OCI-LY7 (cell line): Measurements from ENCODE around the gene SCNN1B. TPM values are rescaled to one million over a fixed set of nuclear protein-coding genes. Genes with fewer than 3 reads are reported as not detected.

Experiments
- BruUV-seq: library from RNA; stranded (reverse); fragments of 400-500 nt; replicated peaks from 2 replicates; lab custom pipeline; 2021; lab: Mats Ljungman, UMichigan
- CTCF ChIA-PET: fragments of 300-600 bp; sonication (Branson Sonifier 250); formaldehyde crosslinking; loops from one replicate; lab custom pipeline; 2022; ENCODE audit warnings: antibody characterized with exemption; ENCODE audit not compliant: unreplicated experiment; lab: Charles Lee
- POLR2A ChIA-PET: fragments of 300-600 bp; sonication (Branson Sonifier 250); formaldehyde crosslinking; loops from one replicate; lab custom pipeline; 2022; ENCODE audit warnings: antibody characterized with exemption; lab: Charles Lee
- DNase-seq: peaks from one replicate; pipeline ENCODE4 v3.0.0-alpha.2; 2015; ENCODE audit warnings: low spot score
- H2AFZ ChIP-seq: fragments of 200-600 bp; sonication (generic), shearing (Covaris generic); 2 replicates; pipeline ENCODE4 v1.6.1; 2014; ENCODE audit warnings: mild to moderate bottlenecking, antibody characterized with exemption, low read length, moderate library complexity
- H3K27ac ChIP-seq: fragments of 200-600 bp; sonication (generic); 2 replicates; pipeline ENCODE4 v1.5.1; 2014; ENCODE audit warnings: mixed run types, low read depth, mild to moderate bottlenecking, moderate library complexity, low read length, inconsistent platforms; ENCODE audit not compliant: poor library complexity, severe bottlenecking
- H3K36me3 ChIP-seq: fragments of 200-600 bp; sonication (generic); 2 replicates; pipeline ENCODE4 v1.6.1; 2014; ENCODE audit warnings: mild to moderate bottlenecking, antibody characterized with exemption, low read length, moderate library complexity, mixed read lengths; ENCODE audit not compliant: insufficient read depth
- H3K4me1 ChIP-seq: fragments of 200-600 bp; sonication (generic); 2 replicates; pipeline ENCODE4 v1.5.1; 2014; ENCODE audit warnings: mild to moderate bottlenecking, low read length; ENCODE audit not compliant: insufficient read depth, poor library complexity, severe bottlenecking
- H3K4me2 ChIP-seq: fragments of 200-600 bp; sonication (generic); 2 replicates; pipeline ENCODE4 v1.6.1; 2014; ENCODE audit warnings: mild to moderate bottlenecking, low read length
- H3K4me3 ChIP-seq: fragments of 200-600 bp; sonication (generic); 2 replicates; pipeline ENCODE4 v1.5.1; 2014; ENCODE audit warnings: mild to moderate bottlenecking, low read depth, low read length; ENCODE audit not compliant: poor library complexity, severe bottlenecking
- H3K79me2 ChIP-seq: fragments of 200-600 bp; sonication (generic); 2 replicates; pipeline ENCODE4 v1.6.1; 2016; ENCODE audit warnings: low read depth, mild to moderate bottlenecking, low read length, moderate library complexity, mixed read lengths; ENCODE audit not compliant: insufficient read depth
- H3K9me2 ChIP-seq: fragments of 200-600 bp; sonication (generic); 2 replicates; pipeline ENCODE4 v1.6.1; 2016; ENCODE audit warnings: mild to moderate bottlenecking, low read length, mixed read lengths; ENCODE audit not compliant: insufficient read depth
- H3K9me3 ChIP-seq: fragments of 200-600 bp; sonication (generic); 2 replicates; pipeline ENCODE4 v1.6.1; 2014; ENCODE audit warnings: mild to moderate bottlenecking, mixed run types, low read length, mixed read lengths
- H4K20me1 ChIP-seq: fragments of 200-600 bp; sonication (generic); 2 replicates; pipeline ENCODE4 v1.6.1; 2014; ENCODE audit warnings: mild to moderate bottlenecking, antibody characterized with exemption, low read length, moderate library complexity, mixed read lengths; ENCODE audit not compliant: insufficient read depth
- EZH2phosphoT487 ChIP-seq: fragments of 200-600 bp; sonication (generic); IDR thresholded peaks from 2 replicates; pipeline ENCODE4 v1.6.1; 2018; ENCODE audit warnings: low read depth, borderline replicate concordance, mild to moderate bottlenecking, mixed run types, antibody characterized with exemption, low read length, moderate library complexity, mixed read lengths
- intact Hi-C: fragments of 100-400 bp; cut with micrococcal nuclease; formaldehyde crosslinking; loops from one replicate; pipeline ENCODE4 v1.10.0; 2022; ENCODE audit not compliant: unreplicated experiment
- total RNA-seq, 2 experiments: library from RNA; depleted of rRNA in 1 of 2; stranded (reverse); fragments of >200 nt in 1 of 2; shearing (Covaris generic) in 1 of 2; gene quantifications; 2 replicates each; pipeline ENCODE4 v1.2.3, GENCODE V29; 2014 to 2022
- TF ChIP-seq, protein P1 (sequence below): fragments of 200-600 bp; sonication (generic); conservative IDR thresholded peaks from 2 replicates; pipeline ENCODE4 v1.5.1; 2014; ENCODE audit warnings: mild to moderate bottlenecking, antibody characterized with exemption, low read length, moderate library complexity, mixed read lengths

The SCNN1B gene
- total RNA-seq, 2 experiments from 2014 or later, result 0.23 TPM; not detected in 1

DNA sequence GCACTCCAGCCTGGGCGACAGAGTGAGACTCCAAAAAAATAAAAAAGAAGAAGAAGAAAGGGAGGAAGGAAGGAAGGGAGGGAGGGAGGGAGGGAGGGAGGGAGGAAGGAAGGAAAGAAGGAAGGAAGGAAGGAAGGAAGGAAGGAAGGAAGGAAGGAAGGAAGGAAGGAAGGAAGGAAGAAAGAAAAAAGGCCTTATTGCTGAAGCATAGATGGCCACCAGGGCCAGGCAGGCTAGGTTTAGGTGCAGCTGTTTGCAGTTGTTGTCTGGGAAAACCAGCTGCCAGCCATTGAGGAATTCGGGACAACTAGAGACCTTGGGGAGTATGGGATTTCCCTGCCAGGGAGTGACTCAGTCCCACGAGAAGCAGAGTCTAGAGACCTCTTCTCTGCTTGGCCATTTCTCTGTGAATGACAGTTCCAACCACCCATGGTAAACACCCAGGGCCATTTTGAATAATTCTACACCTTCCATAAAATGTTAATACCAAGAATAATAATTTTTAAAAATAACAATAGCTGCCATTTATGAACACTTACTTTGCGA lies 31.0 kb downstream of the SCNN1B start:
- BruUV-seq, result no TSS peak
- no peak overlapping the region for H3K27ac ChIP-seq
- intact Hi-C loops, result no loop called here
- peaks cover 45% of the 10 kb centered on the region for H3K4me1 ChIP-seq
- no peak for DNase-seq
- H3K4me2 ChIP-seq, result no peak overlapping the region
- H3K4me3 ChIP-seq, result no peak overlapping the region
- ChIA-PET CTCF (no interaction called here), POLR2A (interaction anchor here (0.6 to 1.1 kb wide), 2 partner anchors 23 to 41 kb away, joined by 3 read pairs; no protein-coding TSS in a partner anchor)
- no peaks in the 10 kb centered on the region for H4K20me1 ChIP-seq
- no peaks in the 10 kb centered on the region for H3K79me2 ChIP-seq
- H3K36me3 ChIP-seq, result no peaks in the 10 kb centered on the region
- H2AFZ ChIP-seq, result no peak overlapping the region
- H3K9me2 ChIP-seq, result no peaks in the 10 kb centered on the region
- no peaks in the 10 kb centered on the region for H3K9me3 ChIP-seq
- TF ChIP-seq EZH2phosphoT487, result no peak
- TF ChIP-seq, protein P1, sequence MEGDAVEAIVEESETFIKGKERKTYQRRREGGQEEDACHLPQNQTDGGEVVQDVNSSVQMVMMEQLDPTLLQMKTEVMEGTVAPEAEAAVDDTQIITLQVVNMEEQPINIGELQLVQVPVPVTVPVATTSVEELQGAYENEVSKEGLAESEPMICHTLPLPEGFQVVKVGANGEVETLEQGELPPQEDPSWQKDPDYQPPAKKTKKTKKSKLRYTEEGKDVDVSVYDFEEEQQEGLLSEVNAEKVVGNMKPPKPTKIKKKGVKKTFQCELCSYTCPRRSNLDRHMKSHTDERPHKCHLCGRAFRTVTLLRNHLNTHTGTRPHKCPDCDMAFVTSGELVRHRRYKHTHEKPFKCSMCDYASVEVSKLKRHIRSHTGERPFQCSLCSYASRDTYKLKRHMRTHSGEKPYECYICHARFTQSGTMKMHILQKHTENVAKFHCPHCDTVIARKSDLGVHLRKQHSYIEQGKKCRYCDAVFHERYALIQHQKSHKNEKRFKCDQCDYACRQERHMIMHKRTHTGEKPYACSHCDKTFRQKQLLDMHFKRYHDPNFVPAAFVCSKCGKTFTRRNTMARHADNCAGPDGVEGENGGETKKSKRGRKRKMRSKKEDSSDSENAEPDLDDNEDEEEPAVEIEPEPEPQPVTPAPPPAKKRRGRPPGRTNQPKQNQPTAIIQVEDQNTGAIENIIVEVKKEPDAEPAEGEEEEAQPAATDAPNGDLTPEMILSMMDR, result no peak

- Histone ChIP-seq H3K9me3 (no peaks in the 10 kb centered on the region), H3K79me2 (no peaks in the 10 kb centered on the region), H3K36me3 (no peaks in the 10 kb centered on the region), H3K4me2 (peak overlapping the region; percentile 58), H4K20me1 (no peaks in the 10 kb centered on the region), H3K27ac (peak overlapping the region; percentile 76), H3K4me3 (no peak overlapping the region), H2AFZ (peak overlapping the region; percentile 53; the same call in 1 of the 2 replicates), H3K9me2 (no peaks in the 10 kb centered on the region), H3K4me1 (peaks cover 46% of the 10 kb centered on the region)
- DNase-seq, result no peak
- ChIA-PET POLR2A (interaction anchor here (0.6 kb wide), 1 partner anchor 42 kb away, joined by 3 read pairs; no protein-coding TSS in a partner anchor), CTCF (no interaction called here)
- no TSS peak for BruUV-seq
- intact Hi-C loops, result no loop called here
- TF ChIP-seq EZH2phosphoT487, result no peak
- TF ChIP-seq, protein P1, result no peak
These were observed 31.8 kb downstream of the SCNN1B start for GRCh38 chr16:23333831-23334456.

- intact Hi-C loops, result no loop called here
- Histone ChIP-seq H3K4me2 (peak overlapping the region; percentile 58), H4K20me1 (no peaks in the 10 kb centered on the region), H3K9me2 (no peaks in the 10 kb centered on the region), H3K27ac (peak overlapping the region; percentile 76), H3K4me1 (peaks cover 46% of the 10 kb centered on the region), H2AFZ (peak overlapping the region; percentile 53; the same call in 1 of the 2 replicates), H3K79me2 (no peaks in the 10 kb centered on the region), H3K36me3 (no peaks in the 10 kb centered on the region), H3K4me3 (no peak overlapping the region), H3K9me3 (no peaks in the 10 kb centered on the region)
- no TSS peak for BruUV-seq
- ChIA-PET CTCF (no interaction called here), POLR2A (interaction anchor here (0.5 kb wide), 1 partner anchor 192 kb away, joined by 3 read pairs; no protein-coding TSS in a partner anchor)
- no peak for TF ChIP-seq EZH2phosphoT487
- TF ChIP-seq, protein P1, result no peak
- DNase-seq, result peak; percentile 71
These were observed 32.4 kb downstream of the SCNN1B start for GRCh38 chr16:23334457-23334853.
